HG02943 (cell line): Measurements from ENCODE around the gene PROX1.

Source experiments
- ATAC-seq: cut with Tn5 transposase; IDR thresholded peaks from one replicate; pipeline ENCODE4 v1.9.1; 2021; ENCODE audit warnings: mild to moderate bottlenecking, low read depth, moderate library complexity; ENCODE audit not compliant: unreplicated experiment

The PROX1 gene

GRCh38 chr1:213979751-213980586, 7.8 kb upstream of the PROX1 start:
- ATAC-seq: no peak

- no peak for ATAC-seq
Measured at GRCh38 chr1:213980906-213981305, 6.9 kb upstream of the PROX1 start.

- no peak for ATAC-seq
Measured at GRCh38 chr1:213982289-213982671, 5.5 kb upstream of the PROX1 start.

- ATAC-seq: no peak
Measured at GRCh38 chr1:213982672-213983492, 4.9 kb upstream of the PROX1 start.

- no peak for ATAC-seq
Measured at GRCh38 chr1:213983493-213984386, 4.0 kb upstream of the PROX1 start.

GRCh38 chr1:213984387-213985208, 3.2 kb upstream of the PROX1 start:
- ATAC-seq: no peak

- ATAC-seq: no peak
Measured at GRCh38 chr1:213985209-213986019, 2.4 kb upstream of the PROX1 start.

- ATAC-seq: no peak
Measured at GRCh38 chr1:213986020-213986924, 1.5 kb upstream of the PROX1 start.

GRCh38 chr1:213986925-213987250, 885 bp upstream of the PROX1 start:
- ATAC-seq: no peak

- ATAC-seq: no peak
Measured at GRCh38 chr1:213987422-213987926, 299 bp upstream of the PROX1 start.

GRCh38 chr1:213988507-213989001, 781 bp downstream of the PROX1 start:
- ATAC-seq: no peak

- ATAC-seq: no peak
Measured at GRCh38 chr1:213989002-213989855, 1.5 kb downstream of the PROX1 start.

GRCh38 chr1:213993929-213994328, 6.2 kb downstream of the PROX1 start:
- ATAC-seq: no peak

GRCh38 chr1:213994888-213995287, 7.1 kb downstream of the PROX1 start:
- no peak for ATAC-seq

- no peak for ATAC-seq
Measured at GRCh38 chr1:213995603-213996002, 7.8 kb downstream of the PROX1 start.

GRCh38 chr1:213996320-213997037, 8.7 kb downstream of the PROX1 start:
- no peak for ATAC-seq
